Endothelial cell of umbilical vein (primary cell): ENCODE measurements around the gene MCRIP2. TPM values are rescaled to one million over a fixed set of nuclear protein-coding genes. Genes with fewer than 3 reads are reported as not detected.
A peak's percentile ranks its signal among the peaks of the same experiment; 100 is the strongest.

ENCODE experiments used
- BruUV-seq: library from RNA; stranded (reverse); fragments of 400-500 nt; replicated peaks from 2 replicates; lab custom pipeline; 2021; lab: Mats Ljungman, UMichigan
- CTCF ChIA-PET: fragments of 300-600, 350-600 bp; sonication (Branson Sonifier 250); formaldehyde crosslinking; loops from one replicate; lab custom pipeline; 2021; ENCODE audit warnings: antibody characterized with exemption, inconsistent platforms; lab: Charles Lee
- POLR2A ChIA-PET: fragments of 300-600, 350-600 bp; sonication (Branson Sonifier 250); formaldehyde crosslinking; loops from one replicate; lab custom pipeline; 2021; ENCODE audit warnings: antibody characterized with exemption, inconsistent platforms; lab: Charles Lee
- DNase-seq: peaks from one replicate; pipeline ENCODE4 v3.0.0-alpha.2; 2011; ENCODE audit warnings: low read depth, low spot score
- FAIRE-seq: peaks from 2 replicates; lab custom pipeline; 2011; peaks lifted over from hg19 to GRCh38; lab: Jason Lieb, UNC
- H2AFZ ChIP-seq: 2 replicates; pipeline ENCODE4 v1.6.0; 2012; ENCODE audit warnings: low read depth, low read length, control low read depth, inconsistent platforms
- H3K27ac ChIP-seq: 2 replicates; pipeline ENCODE4 v1.5.1; 2011; ENCODE audit warnings: low read depth, mild to moderate bottlenecking, control low read depth, low read length, moderate library complexity; ENCODE audit not compliant: insufficient read depth
- H3K27me3 ChIP-seq, 2 experiments: 2 replicates each; pipeline versions ENCODE4 v1.6.0 to v1.6.1; 2011; ENCODE audit warnings: low read length in 2 of 2, mixed read lengths in 1 of 2; ENCODE audit not compliant: control insufficient read depth in 2 of 2, insufficient read depth in 2 of 2
- H3K36me3 ChIP-seq, 2 experiments: 2 replicates in 1 of 2; 3 replicates in 1 of 2; pipeline ENCODE4 v1.5.1; 2011; ENCODE audit warnings: low read length in 2 of 2, mild to moderate bottlenecking in 1 of 2, moderate library complexity in 1 of 2; ENCODE audit not compliant: control insufficient read depth in 2 of 2, insufficient read depth in 2 of 2; ENCODE audit errors: extremely low read depth in 1 of 2
- H3K4me1 ChIP-seq: 3 replicates; pipeline ENCODE4 v1.5.1; 2011; ENCODE audit warnings: mild to moderate bottlenecking, low read length; ENCODE audit not compliant: control insufficient read depth, insufficient read depth; ENCODE audit errors: extremely low read depth
- H3K4me2 ChIP-seq: 2 replicates; pipeline ENCODE4 v1.6.1; 2011; ENCODE audit warnings: low read length, control low read depth, mixed read lengths; ENCODE audit not compliant: insufficient read depth
- H3K4me3 ChIP-seq, 3 experiments: fragments of 200-600 bp in 1 of 3; sonication (generic), shearing (Covaris generic) in 1 of 3; replicated peaks in 1 of 3; 2 replicates each; pipeline ENCODE4 v1.5.1; 2011 to 2016; ENCODE audit warnings: control low read depth in 3 of 3, low read length in 3 of 3, mild to moderate bottlenecking in 2 of 3, inconsistent platforms in 1 of 3, low read depth in 1 of 3, moderate library complexity in 1 of 3; ENCODE audit not compliant: insufficient read depth in 1 of 3
- H3K79me2 ChIP-seq: 2 replicates; pipeline ENCODE4 v1.6.0; 2012; ENCODE audit warnings: low read length, inconsistent platforms; ENCODE audit not compliant: control insufficient read depth, insufficient read depth
- H3K9ac ChIP-seq: replicated peaks from 2 replicates; pipeline ENCODE3; 2011; ENCODE audit warnings: low read length, control low read depth; ENCODE audit not compliant: insufficient read depth; ENCODE audit errors: extremely low read depth
- H3K9me1 ChIP-seq: replicated peaks from 3 replicates; pipeline ENCODE4 v1.6.0; 2011; ENCODE audit warnings: mild to moderate bottlenecking, low read length; ENCODE audit not compliant: control insufficient read depth, insufficient read depth; ENCODE audit errors: extremely low read depth
- H3K9me3 ChIP-seq: replicated peaks from 2 replicates; pipeline ENCODE4 v1.5.1; 2012; ENCODE audit warnings: low read length, inconsistent platforms; ENCODE audit not compliant: control insufficient read depth, insufficient read depth
- H4K20me1 ChIP-seq: replicated peaks from 2 replicates; pipeline ENCODE3; 2011; ENCODE audit warnings: mild to moderate bottlenecking, low read length; ENCODE audit not compliant: control insufficient read depth, insufficient read depth; ENCODE audit errors: extremely low read depth
- EZH2 ChIP-seq: IDR thresholded peaks from 2 replicates; pipeline ENCODE4 v1.6.1; 2012; ENCODE audit warnings: borderline replicate concordance, low read depth, mild to moderate bottlenecking, moderate library complexity, low read length, inconsistent platforms; ENCODE audit not compliant: severe bottlenecking
- FOS ChIP-seq: IDR thresholded peaks from 2 replicates; pipeline ENCODE4 v1.6.1; 2011; ENCODE audit warnings: mild to moderate bottlenecking, low read length, moderate library complexity, borderline replicate concordance; ENCODE audit not compliant: insufficient read depth
- GATA2 ChIP-seq: IDR thresholded peaks from 2 replicates; pipeline ENCODE4 v1.7.0; 2011; ENCODE audit warnings: low read depth, mild to moderate bottlenecking, moderate library complexity, mixed read lengths, low read length; ENCODE audit not compliant: insufficient read length, insufficient read depth
- JUN ChIP-seq: IDR thresholded peaks from 2 replicates; pipeline ENCODE4 v1.6.1; 2011; ENCODE audit warnings: borderline replicate concordance, low read depth; ENCODE audit not compliant: insufficient read length, insufficient read depth
- MYC ChIP-seq: IDR thresholded peaks from one replicate; pipeline ENCODE4 v1.6.1; 2011; ENCODE audit warnings: mild to moderate bottlenecking, low read depth, low read length
- POLR2A ChIP-seq: IDR thresholded peaks from 2 replicates; pipeline ENCODE4 v1.6.1; 2012; ENCODE audit warnings: low read depth, mild to moderate bottlenecking, control low read depth, low read length
- POLR2AphosphoS5 ChIP-seq: IDR thresholded peaks from 2 replicates; pipeline ENCODE4 v1.6.1; 2012; ENCODE audit warnings: low read depth, mild to moderate bottlenecking, control low read depth, low read length, moderate library complexity; ENCODE audit not compliant: insufficient read depth
- dilution Hi-C: fragments of 300-500 bp; cut with MboI; formaldehyde crosslinking; loops from one replicate; pipeline ENCODE4 v1.15.0; 2019; ENCODE audit warnings: low sequenced_read_pairs; ENCODE audit not compliant: extremely low pct_ligation_motif_present
- intact Hi-C: fragments of 100-400 bp; cut with micrococcal nuclease; formaldehyde crosslinking; loops from one replicate; pipeline ENCODE4 v1.10.0; 2022
- polyA plus RNA-seq, 4 experiments: library from polyadenylated mRNA; depleted of rRNA in 3 of 4; stranded (reverse) in 3 of 4; unstranded in 1 of 4; fragments of >200 nt; gene quantifications; 2 replicates each; pipeline versions ENCODE4 v1.2.1 to v1.2.3, GENCODE V29; 2011 to 2012; ENCODE audit warnings: missing spikeins in 1 of 4
- total RNA-seq: library from RNA; stranded (reverse); gene quantifications from 2 replicates; pipeline ENCODE4 v1.2.3, GENCODE V29; 2021
- TF ChIP-seq, protein P1 (sequence below), 2 donors: IDR thresholded peaks; 1 replicate in 1 of 2; 2 replicates in 1 of 2; pipeline ENCODE4 v1.5.1; 2011; ENCODE audit warnings: low read length in 2 of 2, mild to moderate bottlenecking in 2 of 2, moderate library complexity in 2 of 2, control low read depth in 1 of 2, inconsistent platforms in 1 of 2, low read depth in 1 of 2; ENCODE audit not compliant: insufficient read depth in 1 of 2; ENCODE audit errors: extremely low read depth in 1 of 2
- TF ChIP-seq, protein P2 (sequence below): IDR thresholded peaks from 2 replicates; pipeline ENCODE4 v1.6.1; 2011; ENCODE audit not compliant: insufficient read depth, insufficient read length

Gene MCRIP2
- total and polyA plus RNA-seq, 2 donors (not counting 3 experiments of a cell fraction or from before 2014, with no cell fraction given), result 17.1 to 18.9 TPM

DNA sequence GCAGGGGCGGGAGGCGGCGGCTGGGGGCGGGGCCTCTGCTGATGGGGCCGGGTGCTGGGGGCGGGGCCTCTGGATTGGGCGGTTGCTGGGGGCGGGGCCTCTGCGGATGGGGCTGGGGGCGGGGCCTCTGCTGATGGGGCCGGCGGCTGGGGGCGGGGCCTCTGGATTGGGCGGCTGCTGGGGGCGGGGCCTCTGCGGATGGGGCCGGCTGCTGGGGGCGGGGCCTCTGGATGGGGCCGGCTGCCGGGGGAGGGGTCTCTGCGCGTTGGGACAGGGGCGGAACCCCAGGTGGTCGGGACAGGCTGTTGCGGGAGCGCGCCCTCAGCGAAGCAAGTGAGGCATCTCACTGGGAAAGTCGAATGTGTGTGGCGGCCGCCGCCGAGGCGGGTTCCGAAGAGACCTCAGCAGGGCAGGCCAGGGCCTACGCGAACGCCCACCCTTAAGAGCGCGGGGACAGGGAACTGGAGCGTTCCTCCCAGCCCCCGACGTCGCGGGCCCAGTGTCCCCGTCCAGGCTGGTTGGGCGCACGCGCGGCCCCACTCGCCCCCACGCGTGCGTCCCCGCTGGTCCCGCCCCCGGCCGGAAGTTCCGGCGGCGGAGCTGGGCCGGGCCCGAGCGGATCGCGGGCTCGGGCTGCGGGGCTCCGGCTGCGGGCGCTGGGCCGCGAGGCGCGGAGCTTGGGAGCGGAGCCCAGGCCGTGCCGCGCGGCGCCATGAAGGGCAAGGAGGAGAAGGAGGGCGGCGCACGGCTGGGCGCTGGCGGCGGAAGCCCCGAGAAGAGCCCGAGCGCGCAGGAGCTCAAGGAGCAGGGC is 38.4 kb downstream of the MCRIP2 start, which contains the start of gene STUB1:
TSS of gene STUB1 (plus strand) at position 597 of the 811 bp plus-strand sequence. CDS start at position 713, 116 bp downstream.
- H4K20me1 ChIP-seq, result no peaks in the 10 kb centered on the region
- peak within 1 kb of the TSS; percentile 68 to 83 (median 71) for H3K4me3 ChIP-seq
- peak within 1 kb of the TSS; percentile 66 for H3K4me2 ChIP-seq
- intact Hi-C loops, result loop anchor here (1.0 kb wide), 1 partner anchor 12 kb away; the partner anchor contains the start of gene RHOT2
- peaks cover 31% of the 10 kb centered on the region for H3K79me2 ChIP-seq
- no peaks in the 10 kb centered on the region for H3K27me3 ChIP-seq
- ChIA-PET CTCF (interaction anchor here (0.7 to 1.8 kb wide), 4 partner anchors 12 to 101 kb away, joined by 3 to 5 read pairs (median 4); no protein-coding TSS in a partner anchor), POLR2A (no interaction called here)
- H3K4me1 ChIP-seq, result peaks cover 20% of the 10 kb centered on the region
- no peaks in the 10 kb centered on the region for H3K9me3 ChIP-seq
- TF ChIP-seq MYC, result no peak
- no peak for TF ChIP-seq JUN
- no peak for TF ChIP-seq GATA2
- peak; percentile 89 for TF ChIP-seq POLR2AphosphoS5
- TF ChIP-seq, protein P1, sequence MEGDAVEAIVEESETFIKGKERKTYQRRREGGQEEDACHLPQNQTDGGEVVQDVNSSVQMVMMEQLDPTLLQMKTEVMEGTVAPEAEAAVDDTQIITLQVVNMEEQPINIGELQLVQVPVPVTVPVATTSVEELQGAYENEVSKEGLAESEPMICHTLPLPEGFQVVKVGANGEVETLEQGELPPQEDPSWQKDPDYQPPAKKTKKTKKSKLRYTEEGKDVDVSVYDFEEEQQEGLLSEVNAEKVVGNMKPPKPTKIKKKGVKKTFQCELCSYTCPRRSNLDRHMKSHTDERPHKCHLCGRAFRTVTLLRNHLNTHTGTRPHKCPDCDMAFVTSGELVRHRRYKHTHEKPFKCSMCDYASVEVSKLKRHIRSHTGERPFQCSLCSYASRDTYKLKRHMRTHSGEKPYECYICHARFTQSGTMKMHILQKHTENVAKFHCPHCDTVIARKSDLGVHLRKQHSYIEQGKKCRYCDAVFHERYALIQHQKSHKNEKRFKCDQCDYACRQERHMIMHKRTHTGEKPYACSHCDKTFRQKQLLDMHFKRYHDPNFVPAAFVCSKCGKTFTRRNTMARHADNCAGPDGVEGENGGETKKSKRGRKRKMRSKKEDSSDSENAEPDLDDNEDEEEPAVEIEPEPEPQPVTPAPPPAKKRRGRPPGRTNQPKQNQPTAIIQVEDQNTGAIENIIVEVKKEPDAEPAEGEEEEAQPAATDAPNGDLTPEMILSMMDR (IDR thresholded peaks at IDR 0.05; ENCODE audit: extremely low read depth in 1 of 2, insufficient read depth in 1 of 2, low read depth in 1 of 2, low read length in 2 of 2), result no peak
- TF ChIP-seq, protein P2, sequence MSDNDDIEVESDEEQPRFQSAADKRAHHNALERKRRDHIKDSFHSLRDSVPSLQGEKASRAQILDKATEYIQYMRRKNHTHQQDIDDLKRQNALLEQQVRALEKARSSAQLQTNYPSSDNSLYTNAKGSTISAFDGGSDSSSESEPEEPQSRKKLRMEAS, result no peak
- no peak for TF ChIP-seq EZH2
- peak; percentile 92 for TF ChIP-seq POLR2A
- TF ChIP-seq FOS, result no peak
- FAIRE-seq (peak; percentile 81), DNase-seq (peak; percentile 90)
- H3K9me1 ChIP-seq, result no peaks in the 10 kb centered on the region
- dilution Hi-C loops, result no loop called here
- peak within 1 kb of the TSS; percentile 31 for H3K27ac ChIP-seq
- H2AFZ ChIP-seq, result peak within 1 kb of the TSS; percentile 76
- BruUV-seq, result no TSS peak
- H3K9ac ChIP-seq, result peak within 1 kb of the TSS; percentile 49
- peaks cover 7 to 12% of the 10 kb centered on the region in 2 experiments for H3K36me3 ChIP-seq
